Globus pallidus (tissue), 1 donor: ENCODE data around the gene SCAMP5.

Source experiments
- DNase-seq: peaks from one replicate; pipeline ENCODE4 v3.0.0-alpha.2; 2015; ENCODE audit warnings: low spot score

SCAMP5 gene

GRCh38 chr15:75048394-75048793 is 53.0 kb downstream of the SCAMP5 start:
- no peak for DNase-seq

DNA sequence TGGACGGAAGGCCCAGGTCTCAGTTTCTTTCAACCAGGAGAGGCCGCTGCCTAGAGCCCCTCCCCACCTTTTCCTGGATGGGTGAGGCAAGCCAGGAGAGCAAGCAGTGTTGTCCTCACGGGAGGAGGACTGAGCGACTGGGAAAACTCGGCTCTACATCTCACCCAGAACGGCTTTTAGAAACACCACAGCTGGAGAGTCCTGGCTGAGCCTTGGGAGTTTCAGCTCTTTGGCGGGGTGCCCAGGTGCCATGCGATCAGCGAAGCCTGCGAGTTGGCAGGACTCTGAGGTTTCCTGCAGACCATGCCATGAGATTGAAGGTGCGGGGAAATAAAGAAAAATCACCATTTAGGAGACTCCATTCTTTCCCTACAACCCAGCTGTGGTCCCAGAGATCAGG is 54.0 kb downstream of the SCAMP5 start:
- DNase-seq = peak; percentile 71

DNA sequence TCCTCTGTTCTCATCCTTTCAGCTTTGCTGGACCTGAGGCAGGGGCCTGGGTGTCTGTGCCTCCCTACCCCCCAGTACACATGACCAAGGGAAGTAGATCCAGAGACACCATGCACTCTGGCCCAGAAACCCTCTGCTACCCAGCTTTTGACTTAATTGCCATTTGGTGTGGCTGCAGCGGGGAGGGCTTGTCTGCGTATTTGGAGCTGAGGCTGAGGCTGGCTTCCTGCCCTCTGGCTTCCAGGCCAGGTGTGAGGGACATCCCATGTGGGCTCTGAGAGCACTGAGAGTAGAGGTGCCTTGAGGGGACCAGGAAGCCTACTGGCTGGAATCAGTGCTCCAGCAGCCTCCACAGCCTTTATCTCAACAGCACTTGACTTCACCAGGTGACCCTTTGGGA is 54.9 kb downstream of the SCAMP5 start:
- no peak for DNase-seq

DNA sequence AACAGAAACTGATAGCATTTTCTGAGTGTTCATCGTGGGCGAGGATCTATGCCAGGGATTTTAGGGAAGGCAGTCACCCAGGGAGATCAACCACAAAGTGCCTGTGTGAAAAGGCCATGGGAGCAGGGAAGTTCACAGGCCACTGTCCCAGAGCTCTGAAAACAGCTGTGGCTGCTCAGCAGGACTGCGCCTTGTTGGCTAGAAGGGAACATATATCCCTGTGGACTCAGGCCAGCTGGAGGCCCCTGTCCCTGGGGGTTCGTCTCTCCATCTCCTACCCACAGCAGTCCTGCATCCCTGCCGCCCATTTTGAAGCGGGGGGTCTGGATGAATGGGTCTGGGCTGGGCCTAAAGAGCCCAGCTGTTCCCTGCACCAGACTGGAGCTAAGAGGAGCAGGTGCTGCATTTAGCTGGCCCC is 55.8 kb downstream of the SCAMP5 start:
- no peak for DNase-seq

DNA sequence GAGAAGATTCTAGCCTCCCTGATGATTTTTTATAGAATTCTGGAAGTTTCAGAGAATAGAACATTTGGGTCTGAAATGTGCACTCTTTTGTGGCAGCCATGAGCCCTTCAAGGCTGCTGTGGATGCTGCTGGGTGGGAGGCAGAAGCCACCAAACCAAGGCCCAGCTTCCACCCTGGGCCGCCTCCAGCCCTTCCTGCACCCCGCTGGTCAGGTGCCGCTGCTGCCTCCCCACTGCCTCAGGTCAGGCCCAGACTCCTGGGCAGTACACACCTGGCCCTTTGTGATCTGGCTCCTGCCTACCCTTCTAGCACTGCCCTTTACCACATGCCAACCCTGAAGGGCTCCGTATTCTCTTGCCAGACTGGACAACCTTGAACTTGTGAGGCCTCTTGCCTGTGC is 56.3 kb downstream of the SCAMP5 start:
- no peak for DNase-seq

DNA sequence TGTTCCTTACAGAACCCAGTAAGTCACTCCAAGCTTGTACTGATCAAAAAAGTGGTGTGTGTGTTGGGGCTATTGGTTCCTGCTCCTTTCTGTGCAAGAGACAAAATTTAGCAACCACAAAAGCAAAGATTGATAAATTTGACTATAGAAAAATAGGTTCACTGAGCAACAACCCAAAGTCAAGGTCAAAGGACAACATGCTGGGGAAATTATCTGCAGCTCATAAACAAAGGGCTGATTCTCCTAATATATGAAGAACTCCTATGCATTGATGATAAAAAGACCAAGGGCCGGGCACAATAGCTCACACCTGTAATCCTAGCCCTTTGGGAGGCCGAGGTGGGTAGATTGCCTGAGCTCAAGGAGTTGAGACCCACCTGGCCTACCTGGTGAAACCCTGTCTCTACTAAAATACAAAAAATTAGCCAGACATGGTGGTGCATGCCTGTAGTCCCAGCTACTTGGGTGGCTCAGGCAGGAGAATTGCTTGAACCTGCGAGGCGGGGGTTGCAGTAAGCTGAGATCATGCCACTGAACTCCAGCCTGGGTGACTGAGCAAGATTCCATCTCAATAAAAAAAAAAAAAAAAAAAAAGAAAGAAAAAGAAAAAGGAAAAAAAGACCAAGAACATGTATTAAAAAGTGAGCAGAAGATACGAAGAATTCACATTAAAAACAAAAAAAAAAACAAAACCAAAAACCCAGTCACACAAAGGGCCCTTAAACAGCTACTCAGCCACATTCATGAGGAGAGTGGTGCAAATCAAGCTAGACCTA is 57.8 kb downstream of the SCAMP5 start:
- no peak for DNase-seq

GRCh38 chr15:75053748-75054125 is 58.4 kb downstream of the SCAMP5 start:
- DNase-seq = no peak

DNA sequence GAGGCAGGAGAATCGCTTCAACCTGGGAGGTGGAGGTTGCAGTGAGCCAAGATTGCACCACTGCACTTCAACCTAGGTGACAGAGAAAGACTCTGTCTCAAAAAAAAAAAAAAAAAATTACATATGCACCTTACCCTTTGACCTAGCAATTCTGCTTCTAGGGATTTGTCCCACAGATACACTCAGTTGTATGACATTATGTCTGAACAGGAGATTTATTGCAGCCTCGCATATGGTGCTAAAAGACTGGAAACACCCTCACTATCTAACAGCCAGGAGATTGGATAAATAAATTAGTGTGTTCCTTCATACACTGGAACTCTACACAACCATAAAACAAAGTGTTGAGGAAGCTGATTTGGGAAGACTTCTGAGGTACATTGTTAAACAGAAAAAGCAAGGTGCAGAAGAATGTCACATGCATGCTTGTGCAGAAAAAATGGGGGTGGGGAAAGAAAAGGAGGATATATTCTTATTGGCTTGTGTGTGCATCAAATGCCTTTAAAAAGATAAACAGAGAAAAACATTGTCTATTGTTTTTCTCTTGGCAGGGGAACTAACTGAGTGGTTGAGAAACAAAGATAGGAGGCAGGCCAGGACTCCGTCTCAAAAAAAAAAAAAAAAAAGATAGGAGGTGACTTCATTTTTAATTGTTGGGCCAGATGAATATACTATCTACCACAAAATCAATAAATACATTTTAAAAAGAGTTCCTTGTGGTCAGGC is 59.0 kb downstream of the SCAMP5 start:
- peak; percentile 46 for DNase-seq

DNA sequence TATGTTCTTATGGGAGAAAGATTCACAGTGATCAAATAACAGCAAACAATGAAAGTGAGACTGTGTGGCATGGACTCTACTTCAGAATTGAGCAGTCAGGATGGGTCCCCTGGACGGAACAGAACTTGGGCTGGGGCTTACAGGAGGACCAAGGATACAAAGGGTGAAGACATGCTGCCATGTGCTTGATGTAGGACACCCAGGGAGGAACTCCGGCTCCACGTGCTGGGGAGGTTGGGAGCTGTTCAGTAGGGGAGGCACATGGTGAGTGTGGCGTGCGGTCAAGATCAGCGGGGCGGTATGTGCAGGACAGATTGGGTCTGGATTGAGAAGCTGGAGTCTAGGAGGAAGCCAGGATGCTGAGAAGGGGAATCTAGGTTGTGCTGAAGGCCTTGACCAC is 60.7 kb downstream of the SCAMP5 start:
- no peak for DNase-seq

GRCh38 chr15:75058127-75058905 is 63.0 kb downstream of the SCAMP5 start:
- no peak for DNase-seq

GRCh38 chr15:75059607-75060006 is 64.2 kb downstream of the SCAMP5 start:
- DNase-seq = no peak

DNA sequence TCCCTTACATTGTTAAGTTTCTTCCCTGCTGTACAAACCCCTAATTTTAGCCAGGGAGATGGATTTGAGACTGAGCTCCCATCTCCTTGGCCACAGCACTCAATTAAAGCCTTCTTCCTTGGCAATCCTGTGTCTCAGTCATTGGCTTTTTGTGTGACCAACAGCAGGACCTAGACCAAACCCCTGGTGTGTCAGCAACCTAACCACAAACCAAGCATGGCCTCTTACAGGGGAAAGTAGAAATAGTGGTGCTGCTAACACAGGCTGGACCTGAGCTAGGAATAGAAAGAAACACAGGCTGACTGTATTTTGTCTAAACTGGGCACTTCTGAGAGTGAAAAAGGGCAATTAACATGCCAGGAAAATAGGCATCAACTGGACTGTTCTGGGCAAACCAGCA is 65.9 kb downstream of the SCAMP5 start:
- no peak for DNase-seq

- DNase-seq = no peak
These were observed 67.3 kb downstream of the SCAMP5 start for GRCh38 chr15:75062706-75063105.

DNA sequence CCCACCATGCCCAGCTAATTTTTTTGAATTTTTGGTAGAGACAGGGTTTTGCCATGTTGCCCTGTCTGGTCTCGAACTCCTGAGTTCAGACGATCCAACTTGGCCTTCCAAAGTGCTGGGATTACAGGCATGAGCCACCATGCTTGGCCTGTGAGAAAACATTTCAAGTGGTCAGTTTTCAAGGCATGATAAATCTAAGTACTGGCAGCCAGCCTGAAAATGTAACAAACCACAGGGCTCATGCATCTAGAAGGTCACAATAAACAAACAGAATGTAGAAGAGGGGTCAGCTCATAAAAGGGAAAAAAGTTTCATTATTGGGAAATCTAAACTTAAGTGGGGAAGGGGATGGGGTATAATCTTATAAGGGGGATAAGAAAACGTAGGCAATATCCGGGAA is 68.0 kb downstream of the SCAMP5 start:
- no peak for DNase-seq

DNA sequence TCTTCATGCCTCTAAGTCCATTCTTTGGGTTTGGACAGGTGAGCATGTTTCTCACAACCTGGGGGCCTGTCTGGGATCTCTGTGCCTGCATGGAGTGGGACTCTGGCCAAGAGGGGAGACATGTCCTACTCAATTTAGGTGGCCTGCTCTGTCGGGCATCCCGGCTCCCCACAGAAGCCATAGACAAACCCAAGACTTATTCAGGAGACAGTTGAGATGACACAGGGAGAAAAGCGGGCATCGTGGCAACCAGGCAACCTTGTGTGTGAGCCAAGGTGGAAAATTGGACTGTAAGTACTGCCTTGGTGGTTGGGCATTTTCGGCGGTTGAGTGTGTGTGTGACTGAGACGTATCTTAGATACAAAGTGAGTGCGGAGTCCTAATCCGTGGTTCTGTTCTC is 68.5 kb downstream of the SCAMP5 start:
- DNase-seq = no peak

DNA sequence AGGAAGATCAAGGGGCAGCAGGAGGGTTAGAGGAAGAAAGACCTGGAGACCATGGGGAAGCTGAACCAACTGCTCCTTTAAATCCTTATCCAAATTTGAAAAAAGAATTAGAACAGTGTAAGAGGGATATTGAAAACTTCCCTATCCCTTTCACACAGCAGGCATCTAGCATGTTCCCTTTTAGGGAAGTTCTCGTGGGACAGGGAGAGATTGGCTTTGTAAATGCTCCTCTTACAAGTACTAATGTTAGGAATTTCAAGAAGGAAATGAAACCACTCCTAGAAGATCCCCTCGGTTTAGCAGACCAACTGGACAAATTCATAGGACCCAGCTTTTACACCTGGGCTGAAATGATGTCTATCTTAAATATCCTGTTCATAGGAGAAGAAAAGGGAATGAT is 69.5 kb downstream of the SCAMP5 start:
- no peak for DNase-seq

DNA sequence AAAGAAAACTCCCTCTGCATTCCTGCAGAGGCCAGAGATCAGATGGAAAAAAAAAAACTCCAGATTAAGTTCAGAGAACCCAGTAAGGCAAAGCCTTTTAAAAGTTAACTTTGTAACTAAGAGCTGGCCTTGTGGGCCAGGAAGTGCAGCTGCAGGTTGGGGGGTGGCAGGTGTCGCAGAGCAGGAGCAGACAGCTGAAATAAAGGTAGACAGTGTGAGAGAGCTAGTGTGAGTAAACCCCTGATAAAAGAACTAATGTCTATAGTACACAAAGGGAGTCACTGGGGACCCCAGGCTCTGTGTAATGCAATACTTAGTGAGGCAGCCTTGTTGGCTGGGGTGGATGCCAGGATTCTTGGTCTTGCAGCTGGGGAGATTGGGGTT is 70.1 kb downstream of the SCAMP5 start:
- DNase-seq = no peak

DNA sequence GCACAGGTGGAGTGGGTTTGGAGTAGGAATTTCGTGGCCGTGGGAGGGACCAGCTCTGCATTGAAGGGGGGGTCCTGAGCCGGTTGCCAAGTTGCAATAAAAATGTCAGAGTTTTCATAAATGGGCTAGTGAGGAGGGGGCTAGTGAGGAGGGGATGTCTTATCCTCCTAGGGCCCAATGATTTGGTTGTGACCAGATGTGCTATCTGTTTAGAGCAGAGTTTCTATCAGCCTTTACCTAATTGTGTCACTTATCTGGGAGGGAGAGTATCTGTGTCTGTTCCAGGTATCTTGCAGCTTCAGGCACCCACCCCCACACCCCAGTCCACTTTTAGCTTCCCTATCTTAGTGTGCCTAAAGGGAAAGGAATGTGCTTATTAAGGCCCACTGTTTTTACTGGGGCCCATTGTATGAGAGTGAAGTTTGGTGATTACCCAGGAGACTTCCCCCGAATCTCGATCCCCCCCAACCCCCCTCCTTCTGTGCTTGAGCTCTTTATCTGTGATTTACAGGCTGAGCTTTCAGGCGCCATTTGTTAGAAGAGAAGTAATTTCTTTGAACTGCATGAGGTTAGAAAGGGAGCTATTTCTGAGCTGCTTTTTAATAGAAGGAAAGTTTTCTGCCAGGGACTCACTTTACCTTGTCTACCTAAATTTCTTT is 70.6 kb downstream of the SCAMP5 start:
- DNase-seq = no peak

- DNase-seq = no peak
These were observed 71.9 kb downstream of the SCAMP5 start for GRCh38 chr15:75067123-75067830.

- no peak for DNase-seq
These were observed 73.4 kb downstream of the SCAMP5 start for GRCh38 chr15:75068748-75069147.

GRCh38 chr15:75069301-75069925 is 74.0 kb downstream of the SCAMP5 start:
- peak; percentile 51 for DNase-seq
